Esophagus muscularis mucosa (tissue), 3 donors: ENCODE results near the gene DLK1.

Source experiments
- POLR2A ChIP-seq: fragments of 450-650 bp; IDR thresholded peaks from one replicate; pipeline ENCODE4 v1.6.1; 2017; ENCODE audit warnings: antibody characterized with exemption, moderate library complexity, mild to moderate bottlenecking, low read depth
- TF ChIP-seq, protein P1 (sequence below), 3 experiments: fragments of 200-600 bp in 2 of 3; fragments of 450-650 bp in 1 of 3; sonication (generic) in 2 of 3; IDR thresholded peaks; one replicate each; pipeline ENCODE4 v1.5.1; 2017 to 2019; ENCODE audit warnings: antibody characterized with exemption in 3 of 3, mild to moderate bottlenecking in 2 of 3, moderate library complexity in 1 of 3

DNA sequence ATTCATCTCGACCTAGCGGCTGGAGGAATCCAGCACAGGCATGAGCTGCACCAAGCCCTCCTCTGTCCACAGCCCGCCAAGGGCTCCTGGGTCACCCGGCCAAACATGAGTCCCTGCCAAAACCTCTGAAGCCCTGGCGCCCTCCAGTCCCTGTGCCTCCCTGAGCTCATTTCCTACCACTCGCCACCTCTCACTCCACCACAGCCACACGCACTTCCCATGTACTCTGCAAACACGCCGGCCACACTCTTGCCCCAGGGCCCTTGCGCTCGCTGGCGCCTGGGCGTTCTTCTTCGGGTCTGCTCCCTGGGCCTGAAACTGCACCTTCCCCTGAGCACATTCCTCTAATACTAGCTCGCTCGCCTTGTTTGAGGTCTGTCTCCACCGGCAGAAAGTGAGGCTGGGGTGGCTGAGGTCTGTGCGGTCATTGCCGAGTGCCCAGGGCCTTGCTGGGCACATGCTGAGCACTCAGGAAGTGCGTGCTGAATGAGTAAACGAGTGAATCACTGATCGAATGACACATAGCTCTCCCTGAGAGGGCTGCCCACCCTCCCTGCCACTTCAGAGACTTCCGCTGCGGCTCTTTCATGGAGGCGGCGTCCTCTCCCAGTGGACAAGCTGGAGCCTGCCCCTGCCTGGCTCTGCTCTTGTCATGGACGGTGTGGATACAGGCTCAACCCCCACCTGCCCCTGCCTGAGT, 33.7 kb upstream of the DLK1 start:
- TF ChIP-seq POLR2A: no peak
- TF ChIP-seq, protein P1, sequence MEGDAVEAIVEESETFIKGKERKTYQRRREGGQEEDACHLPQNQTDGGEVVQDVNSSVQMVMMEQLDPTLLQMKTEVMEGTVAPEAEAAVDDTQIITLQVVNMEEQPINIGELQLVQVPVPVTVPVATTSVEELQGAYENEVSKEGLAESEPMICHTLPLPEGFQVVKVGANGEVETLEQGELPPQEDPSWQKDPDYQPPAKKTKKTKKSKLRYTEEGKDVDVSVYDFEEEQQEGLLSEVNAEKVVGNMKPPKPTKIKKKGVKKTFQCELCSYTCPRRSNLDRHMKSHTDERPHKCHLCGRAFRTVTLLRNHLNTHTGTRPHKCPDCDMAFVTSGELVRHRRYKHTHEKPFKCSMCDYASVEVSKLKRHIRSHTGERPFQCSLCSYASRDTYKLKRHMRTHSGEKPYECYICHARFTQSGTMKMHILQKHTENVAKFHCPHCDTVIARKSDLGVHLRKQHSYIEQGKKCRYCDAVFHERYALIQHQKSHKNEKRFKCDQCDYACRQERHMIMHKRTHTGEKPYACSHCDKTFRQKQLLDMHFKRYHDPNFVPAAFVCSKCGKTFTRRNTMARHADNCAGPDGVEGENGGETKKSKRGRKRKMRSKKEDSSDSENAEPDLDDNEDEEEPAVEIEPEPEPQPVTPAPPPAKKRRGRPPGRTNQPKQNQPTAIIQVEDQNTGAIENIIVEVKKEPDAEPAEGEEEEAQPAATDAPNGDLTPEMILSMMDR (IDR thresholded peaks at IDR 0.05): no peak
